Stomach (tissue), 9 donors: ENCODE results near the gene CNOT3. TPM values are rescaled to one million over a fixed set of nuclear protein-coding genes. Genes with fewer than 3 reads are reported as not detected.

Experiments
- DNase-seq, 2 donors: peaks; one replicate each; pipeline versions ENCODE4 v3.0.0 to v3.0.0-alpha.2; 2013 to 2019
- H3K27ac ChIP-seq, 5 donors: fragments of 200-600 bp in 4 of 5; sonication (generic) in 4 of 5; one replicate each; pipeline ENCODE4 v1.5.1; 2013 to 2019; ENCODE audit warnings: mild to moderate bottlenecking in 1 of 5, moderate library complexity in 1 of 5
- H3K27me3 ChIP-seq, 3 donors: fragments of 200-600 bp; sonication (generic); one replicate each; pipeline ENCODE4 v1.5.1; 2017 to 2019; ENCODE audit warnings: mixed run types in 1 of 3
- H3K36me3 ChIP-seq, 4 donors: fragments of 200-600 bp; sonication (generic); 1 replicate in 3 of 4; 2 replicates in 1 of 4; pipeline ENCODE4 v1.5.1; 2016 to 2019
- H3K4me1 ChIP-seq, 4 donors: fragments of 200-600 bp; sonication (generic); one replicate each; pipeline ENCODE4 v1.5.1; 2016 to 2019
- H3K4me3 ChIP-seq, 4 donors: fragments of 200-600 bp; sonication (generic) in 3 of 4; one replicate each; pipeline ENCODE4 v1.5.1; 2016 to 2019; ENCODE audit warnings: mild to moderate bottlenecking in 1 of 4
- H3K9me3 ChIP-seq, 4 donors: fragments of 200-600 bp; sonication (generic); one replicate each; pipeline ENCODE4 v1.5.1; 2016 to 2019
- CTCF ChIP-seq, 7 experiments: fragments of 450-650 bp in 4 of 7; fragments of 200-600 bp in 3 of 7; sonication (generic) in 3 of 7; IDR thresholded peaks; one replicate each; pipeline ENCODE4 v1.5.1; 2016 to 2019; ENCODE audit warnings: antibody characterized with exemption in 7 of 7, control low read depth in 2 of 7, mild to moderate bottlenecking in 1 of 7
- EP300 ChIP-seq: sonication (generic); formaldehyde crosslinking; IDR thresholded peaks from one replicate; pipeline ENCODE4 v1.6.1; 2017; ENCODE audit warnings: antibody characterized with exemption
- POLR2A ChIP-seq, 4 donors: fragments of 450-650 bp; IDR thresholded peaks; one replicate each; pipeline ENCODE4 v1.6.1; 2016; ENCODE audit warnings: antibody characterized with exemption in 4 of 4, control low read depth in 2 of 4, mild to moderate bottlenecking in 1 of 4, moderate library complexity in 1 of 4
- POLR2AphosphoS5 ChIP-seq, 3 donors: sonication (generic); formaldehyde crosslinking; IDR thresholded peaks; one replicate each; pipeline ENCODE4 v1.6.1; 2016; ENCODE audit warnings: antibody characterized with exemption in 3 of 3
- WGBS, 5 donors: extraction: QIAGEN DNeasy Blood & Tissue Kit in 3 of 5; methylation state at CpG; one replicate each; pipeline versions ENCODE4 v1.1.5 to v1.1.7; 2013 to 2018; 5-methylcytosine and 5-hydroxymethylcytosine counted together
- intact Hi-C: fragments of 100-400 bp; cut with DNase I; formaldehyde crosslinking; loops from one replicate; pipeline ENCODE4 v1.15.1; 2023; ENCODE audit warnings: low total_unique reads
- polyA plus RNA-seq, 3 donors: library from polyadenylated mRNA; stranded (reverse); fragments of 200-250 nt; gene quantifications; one replicate each; pipeline ENCODE4 v1.2.3, GENCODE V29; 2013
- total RNA-seq, 5 donors: library from RNA; depleted of rRNA; stranded (reverse); fragments of >200 nt; gene quantifications; one replicate each; pipeline versions ENCODE4 v1.1.0 to v1.2.3, GENCODE V29; 2014 to 2016
- donor health status: healthy with polysubstance abuse.
- donor health status: Bipolar disorder and iron deficiency.
- donor health status: healthy.

Gene CNOT3
- total and polyA plus RNA-seq, 8 donors: 11.2 to 100 (median 29.2) TPM

DNA sequence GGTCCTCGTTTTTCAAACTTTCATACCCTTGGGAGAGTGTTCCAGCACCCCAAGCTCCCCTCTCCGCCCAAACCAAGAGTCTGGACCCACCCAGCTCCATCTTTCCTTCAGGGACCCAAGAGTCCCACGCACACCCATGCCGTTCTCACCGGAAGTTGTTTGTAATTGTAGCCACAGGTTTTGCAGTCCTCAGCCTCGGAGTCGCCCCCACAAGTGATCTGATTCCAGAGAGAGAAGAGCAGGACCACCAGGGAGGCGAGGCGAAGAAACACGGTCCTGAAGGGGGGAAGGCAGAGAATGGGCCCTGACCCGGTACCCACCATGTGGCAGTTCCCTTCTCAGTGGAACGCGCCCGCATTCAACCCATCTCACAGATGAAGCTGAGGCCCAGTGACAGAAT, 25.3 kb downstream of the CNOT3 start:
- no peaks in the 10 kb centered on the region for H3K9me3 ChIP-seq
- H3K27me3 ChIP-seq: peaks cover 0 to 30% (median 0%) of the 10 kb centered on the region in 3 donors
- intact Hi-C loops: no loop called here
- H3K36me3 ChIP-seq: peaks cover 2 to 4% (median 4%) of the 10 kb centered on the region in 4 donors
- peak overlapping the region in 3 of 4 donors; percentile 36 to 50 (median 48) for H3K4me3 ChIP-seq
- H3K27ac ChIP-seq: peak overlapping the region in 4 of 5 donors; percentile 50 to 97 (median 70)
- TF ChIP-seq EP300 (no peak), POLR2A (IDR thresholded peaks at IDR 0.05) (no peak), POLR2AphosphoS5 (IDR thresholded peaks at IDR 0.05) (no peak), CTCF (IDR thresholded peaks at IDR 0.05) (no peak)
- no peak for DNase-seq
- peaks cover 47 to 65% (median 59%) of the 10 kb centered on the region in 4 donors for H3K4me1 ChIP-seq
- WGBS, 5 donors: 62 to 80% (median 68%) methylated on average over 14 of the region's 14 CpGs

- peaks cover 37 to 60% (median 50%) of the 10 kb centered on the region in 4 donors for H3K4me1 ChIP-seq
- H3K9me3 ChIP-seq: no peaks in the 10 kb centered on the region
- DNase-seq: peak; percentile 86 to 88
- no peaks in the 10 kb centered on the region for H3K36me3 ChIP-seq
- H3K27ac ChIP-seq: no peak overlapping the region
- intact Hi-C loops: no loop called here
- TF ChIP-seq POLR2AphosphoS5 (IDR thresholded peaks at IDR 0.05) (peak in 1 of 3 donors; percentile 33), EP300 (no peak)
- peak overlapping the region in 3 of 4 donors; percentile 1 to 17 (median 11) for H3K4me3 ChIP-seq
- H3K27me3 ChIP-seq: peaks cover 0 to 35% (median 0%) of the 10 kb centered on the region in 3 donors
- 7 to 13% (median 10%) methylated on average over 24 to 37 of the region's 37 CpGs for WGBS, 5 donors
These were observed 27.0 kb downstream of the CNOT3 start for GRCh38 chr19:54164369-54165068.

DNA sequence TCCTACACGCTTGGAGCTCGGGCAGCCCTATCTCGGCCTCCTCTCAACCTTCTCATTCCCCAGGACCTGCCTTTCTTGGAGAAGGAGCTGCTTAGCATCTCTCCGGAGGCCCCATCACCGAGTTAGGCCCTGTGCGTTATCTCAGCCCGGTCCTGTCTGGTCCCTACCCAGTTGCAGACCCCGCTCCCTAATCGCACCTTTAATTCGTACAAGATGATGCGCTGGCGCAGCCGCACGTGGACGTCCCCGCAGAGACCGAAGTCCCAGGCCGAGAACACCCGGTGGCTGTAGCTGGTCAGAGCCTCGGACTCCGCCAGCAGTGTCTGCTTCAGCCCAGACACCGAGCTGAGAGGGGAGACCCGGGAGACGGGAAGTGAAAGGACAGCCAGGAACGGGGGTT, 27.7 kb downstream of the CNOT3 start:
- H3K27ac ChIP-seq: no peak overlapping the region
- TF ChIP-seq CTCF (IDR thresholded peaks at IDR 0.05): no peak
- TF ChIP-seq POLR2A (IDR thresholded peaks at IDR 0.05): no peak
- no peak for TF ChIP-seq POLR2AphosphoS5 (IDR thresholded peaks at IDR 0.05)
- no peak for TF ChIP-seq EP300
- WGBS, 5 donors: 84 to 93% (median 91%) methylated on average over 25 of the region's 25 CpGs
- peaks cover 0 to 35% (median 0%) of the 10 kb centered on the region in 3 donors for H3K27me3 ChIP-seq
- peaks cover 36 to 58% (median 47%) of the 10 kb centered on the region in 4 donors for H3K4me1 ChIP-seq
- H3K4me3 ChIP-seq: no peak overlapping the region
- H3K36me3 ChIP-seq: no peaks in the 10 kb centered on the region
- DNase-seq: no peak
- intact Hi-C loops: no loop called here
- no peaks in the 10 kb centered on the region for H3K9me3 ChIP-seq

DNA sequence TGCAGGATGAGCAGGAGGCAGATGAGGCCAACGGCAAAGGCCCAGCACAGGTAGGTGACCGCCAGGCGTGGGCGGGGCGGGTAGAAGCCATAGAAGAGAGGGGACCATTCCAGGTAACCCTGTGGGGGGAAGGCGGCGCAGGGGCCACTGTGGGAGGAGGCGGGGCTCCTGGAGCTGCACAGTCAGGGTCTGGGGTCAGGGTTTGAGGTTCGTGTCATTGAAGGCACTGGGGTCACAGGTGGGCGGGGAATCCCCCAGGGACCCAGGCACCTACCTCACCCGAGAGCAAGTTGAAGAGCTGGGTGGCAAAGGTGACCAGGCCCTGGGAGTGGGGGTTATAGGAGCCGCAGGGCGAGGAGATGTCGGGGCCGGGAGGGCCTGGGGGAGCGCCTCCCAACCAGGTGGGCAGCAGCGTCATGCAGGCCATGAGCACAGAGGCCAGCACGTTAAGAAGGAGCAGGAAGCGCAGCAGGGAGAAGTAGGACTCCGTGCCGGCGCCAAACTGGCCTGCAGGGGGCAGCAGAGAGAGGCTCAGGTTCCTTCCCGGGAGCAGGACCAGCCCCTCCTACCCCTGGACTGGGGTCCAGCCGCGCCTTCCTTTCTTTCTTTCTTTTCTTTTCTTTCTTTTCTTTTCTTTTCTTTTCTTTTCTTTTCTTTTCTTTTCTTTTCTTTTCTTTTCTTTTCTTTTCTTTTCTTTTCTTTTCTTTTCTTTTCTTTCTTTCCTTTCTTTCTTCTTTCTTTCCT, 30.8 kb downstream of the CNOT3 start:
- Histone ChIP-seq H3K4me1 (peaks cover 15 to 42% (median 29%) of the 10 kb centered on the region in 4 donors), H3K4me3 (no peak overlapping the region), H3K9me3 (no peaks in the 10 kb centered on the region), H3K27me3 (peaks cover 0 to 45% (median 4%) of the 10 kb centered on the region in 3 donors), H3K36me3 (no peaks in the 10 kb centered on the region), H3K27ac (no peak overlapping the region)
- peak in 1 of 3 donors; percentile 19 for TF ChIP-seq POLR2AphosphoS5 (IDR thresholded peaks at IDR 0.05)
- peak in 5 of 7 experiments; percentile 65 to 96 (median 84) for TF ChIP-seq CTCF (IDR thresholded peaks at IDR 0.05)
- no peak for TF ChIP-seq POLR2A (IDR thresholded peaks at IDR 0.05)
- no peak for TF ChIP-seq EP300
- DNase-seq: peak; percentile 94 to 96
- 19 to 38% (median 29%) methylated on average over 19 to 25 of the region's 25 CpGs for WGBS, 5 donors
- intact Hi-C loops: no loop called here
